HEK293 (cell line): ENCODE measurements around the gene RASSF3.

ENCODE experiments used
- CTCF ChIA-PET: fragments of 350-600 bp; formaldehyde crosslinking; extraction: SDS; loops from one replicate; lab custom pipeline; 2021; ENCODE audit warnings: antibody characterized with exemption; lab: Yijun Ruan, JAX
- POLR2A ChIA-PET: fragments of 300-600 bp; formaldehyde crosslinking; extraction: SDS; loops from one replicate; lab custom pipeline; 2020; ENCODE audit warnings: antibody characterized with exemption, inconsistent platforms; lab: Yijun Ruan, JAX
- H3K27ac ChIP-seq: fragments of 200-500 bp; sonication (Bioruptor generic); 2 replicates; pipeline ENCODE4 v1.5.1; 2014; ENCODE audit warnings: low read depth, low read length, control low read depth, inconsistent platforms; ENCODE audit errors: extremely low read depth
- H3K36me3 ChIP-seq, 2 experiments: fragments of 200-500 bp in 1 of 2; sonication (Bioruptor generic) in 1 of 2; 1 replicate in 1 of 2; 2 replicates in 1 of 2; pipeline ENCODE4 v1.5.1; 2014 to 2017; ENCODE audit warnings: inconsistent platforms in 2 of 2, low read length in 2 of 2; ENCODE audit not compliant: control insufficient read depth in 2 of 2, insufficient read depth in 1 of 2
- H3K4me1 ChIP-seq: fragments of 200-500 bp; sonication (Bioruptor generic); 2 replicates; pipeline ENCODE4 v1.5.1; 2014; ENCODE audit warnings: mild to moderate bottlenecking, low read length, inconsistent platforms; ENCODE audit not compliant: control insufficient read depth, insufficient read depth
- H3K4me3 ChIP-seq: 2 replicates; pipeline ENCODE4 v1.5.1; 2011; ENCODE audit warnings: low read depth, mild to moderate bottlenecking, control low read depth, low read length, moderate library complexity
- H3K9me3 ChIP-seq: fragments of 200-500 bp; sonication (Bioruptor generic); 2 replicates; pipeline ENCODE4 v1.5.1; 2014; ENCODE audit warnings: low read depth, low read length, inconsistent platforms; ENCODE audit not compliant: control insufficient read depth, insufficient read depth
- FEZF1 ChIP-seq: fragments of 450-650 bp; formaldehyde crosslinking; IDR thresholded peaks from 2 replicates; pipeline ENCODE4 v1.5.1; 2016; ENCODE audit warnings: missing biosample characterization, missing genetic modification characterization
- HOXA7 ChIP-seq: sonication (generic); formaldehyde crosslinking; IDR thresholded peaks from 2 replicates; pipeline ENCODE4 v1.8.1; 2022; ENCODE audit warnings: missing genetic modification reagents, borderline replicate concordance
- KLF1 ChIP-seq: fragments of 450-650 bp; formaldehyde crosslinking; IDR thresholded peaks from 2 replicates; pipeline ENCODE4 v1.5.1; 2016; ENCODE audit warnings: missing biosample characterization, missing genetic modification characterization
- MEIS1 ChIP-seq: sonication (generic); formaldehyde crosslinking; IDR thresholded peaks from 2 replicates; pipeline ENCODE4 v1.8.1; 2022; ENCODE audit warnings: missing genetic modification reagents, mild to moderate bottlenecking, borderline replicate concordance
- OSR2 ChIP-seq: fragments of 450-650 bp; formaldehyde crosslinking; IDR thresholded peaks from 2 replicates; pipeline ENCODE4 v1.5.1; 2016; ENCODE audit warnings: missing biosample characterization, missing genetic modification characterization
- SALL2 ChIP-seq: fragments of 450-650 bp; formaldehyde crosslinking; IDR thresholded peaks from 2 replicates; pipeline ENCODE4 v1.5.0; 2017; ENCODE audit warnings: missing biosample characterization, mild to moderate bottlenecking, missing genetic modification characterization, borderline replicate concordance
- SCRT1 ChIP-seq: fragments of 450-650 bp; formaldehyde crosslinking; IDR thresholded peaks from 2 replicates; pipeline ENCODE4 v1.5.1; 2016; ENCODE audit warnings: missing biosample characterization, missing genetic modification characterization, borderline replicate concordance
- SCRT2 ChIP-seq: fragments of 450-650 bp; formaldehyde crosslinking; IDR thresholded peaks from 2 replicates; pipeline ENCODE4 v1.5.1; 2016; ENCODE audit warnings: missing biosample characterization, missing genetic modification characterization
- SP7 ChIP-seq: fragments of 450-650 bp; formaldehyde crosslinking; IDR thresholded peaks from 2 replicates; pipeline ENCODE4 v1.5.1; 2016; ENCODE audit warnings: missing biosample characterization, missing genetic modification characterization
- TSHZ1 ChIP-seq: fragments of 450-650 bp; formaldehyde crosslinking; IDR thresholded peaks from 2 replicates; pipeline ENCODE4 v1.5.1; 2016; ENCODE audit warnings: missing biosample characterization, missing genetic modification characterization, borderline replicate concordance
- ZBTB8A ChIP-seq: fragments of 450-650 bp; formaldehyde crosslinking; IDR thresholded peaks from 2 replicates; pipeline ENCODE4 v1.5.1; 2016; ENCODE audit warnings: missing biosample characterization, missing genetic modification characterization
- ZFP69B ChIP-seq: fragments of 450-650 bp; formaldehyde crosslinking; IDR thresholded peaks from 2 replicates; pipeline ENCODE4 v1.5.1; 2016; ENCODE audit warnings: missing biosample characterization, missing genetic modification characterization
- ZNF114 ChIP-seq: fragments of 450-650 bp; formaldehyde crosslinking; IDR thresholded peaks from 2 replicates; pipeline ENCODE4 v1.5.0; 2017; ENCODE audit warnings: missing biosample characterization, missing genetic modification characterization
- ZNF138 ChIP-seq: fragments of 450-650 bp; formaldehyde crosslinking; IDR thresholded peaks from 2 replicates; pipeline ENCODE4 v1.5.1; 2016; ENCODE audit warnings: missing biosample characterization, missing genetic modification characterization, borderline replicate concordance
- ZNF174 ChIP-seq: fragments of 450-650 bp; formaldehyde crosslinking; IDR thresholded peaks from 2 replicates; pipeline ENCODE4 v1.5.0; 2017; ENCODE audit warnings: missing biosample characterization, mild to moderate bottlenecking, missing genetic modification characterization
- ZNF18 ChIP-seq: fragments of 450-650 bp; formaldehyde crosslinking; IDR thresholded peaks from 2 replicates; pipeline ENCODE4 v1.5.1; 2016; ENCODE audit warnings: missing biosample characterization, missing genetic modification characterization
- ZNF24 ChIP-seq: fragments of 450-650 bp; formaldehyde crosslinking; IDR thresholded peaks from 2 replicates; pipeline ENCODE4 v1.5.1; 2016; ENCODE audit warnings: missing biosample characterization, missing genetic modification characterization
- ZNF26 ChIP-seq: fragments of 450-650 bp; formaldehyde crosslinking; IDR thresholded peaks from 2 replicates; pipeline ENCODE4 v1.5.1; 2016; ENCODE audit warnings: missing biosample characterization, missing genetic modification characterization
- ZNF292 ChIP-seq: fragments of 450-650 bp; formaldehyde crosslinking; IDR thresholded peaks from 2 replicates; pipeline ENCODE4 v1.5.1; 2016; ENCODE audit warnings: low read depth, missing biosample characterization, missing genetic modification characterization, borderline replicate concordance
- ZNF311 ChIP-seq: fragments of 450-650 bp; formaldehyde crosslinking; IDR thresholded peaks from 2 replicates; pipeline ENCODE4 v1.5.1; 2017; ENCODE audit warnings: missing biosample characterization, missing genetic modification characterization, borderline replicate concordance
- ZNF341 ChIP-seq: fragments of 450-650 bp; formaldehyde crosslinking; IDR thresholded peaks from 2 replicates; pipeline ENCODE4; 2016; ENCODE audit warnings: low read depth, missing biosample characterization, missing genetic modification characterization
- ZNF366 ChIP-seq: fragments of 450-650 bp; formaldehyde crosslinking; conservative IDR thresholded peaks from 2 replicates; pipeline ENCODE4 v1.5.1; 2016; ENCODE audit warnings: missing biosample characterization, missing genetic modification characterization
- ZNF433 ChIP-seq: fragments of 450-650 bp; formaldehyde crosslinking; IDR thresholded peaks from 2 replicates; pipeline ENCODE4 v1.5.1; 2016; ENCODE audit warnings: missing biosample characterization, missing genetic modification characterization, low read depth
- ZNF449 ChIP-seq: fragments of 450-650 bp; formaldehyde crosslinking; IDR thresholded peaks from 2 replicates; pipeline ENCODE4 v1.5.1; 2017; ENCODE audit warnings: missing biosample characterization, mild to moderate bottlenecking, missing genetic modification characterization, moderate library complexity
- ZNF558 ChIP-seq: fragments of 450-650 bp; formaldehyde crosslinking; IDR thresholded peaks from 2 replicates; pipeline ENCODE4 v1.5.1; 2016; ENCODE audit warnings: missing biosample characterization, missing genetic modification characterization
- ZNF571 ChIP-seq: fragments of 450-650 bp; formaldehyde crosslinking; IDR thresholded peaks from 2 replicates; pipeline ENCODE4 v1.5.0; 2017; ENCODE audit warnings: missing biosample characterization, missing genetic modification characterization
- ZNF624 ChIP-seq: fragments of 450-650 bp; formaldehyde crosslinking; IDR thresholded peaks from 2 replicates; pipeline ENCODE4 v1.5.1; 2017; ENCODE audit warnings: missing biosample characterization, missing genetic modification characterization
- ZNF664 ChIP-seq: fragments of 450-650 bp; formaldehyde crosslinking; IDR thresholded peaks from 2 replicates; pipeline ENCODE4 v1.5.1; 2016; ENCODE audit warnings: missing biosample characterization, missing genetic modification characterization
- ZNF677 ChIP-seq: fragments of 450-650 bp; IDR thresholded peaks from 2 replicates; pipeline ENCODE4 v1.5.0; 2018; ENCODE audit warnings: missing biosample characterization, mild to moderate bottlenecking, missing genetic modification characterization, moderate library complexity
- ZNF76 ChIP-seq: fragments of 450-650 bp; formaldehyde crosslinking; IDR thresholded peaks from 2 replicates; pipeline ENCODE4; 2016; ENCODE audit warnings: low read depth, missing biosample characterization, missing genetic modification characterization, borderline replicate concordance

RASSF3 gene

GRCh38 chr12:64666054-64666914 is 56.0 kb downstream of the RASSF3 start (continued):
- TF ChIP-seq TSHZ1 (tag by site-specific recombination) (peak; percentile 57; the same call in 1 of the 2 replicates), MEIS1 (CRISPR knock-in tag) (no peak), ZBTB8A (no peak), ZNF292 (tag by site-specific recombination) (no peak), ZNF571 (tag by site-specific recombination) (no peak), ZNF449 (tag by site-specific recombination) (no peak), ZNF24 (tag by site-specific recombination) (peak; percentile 55; the same call in 1 of the 2 replicates), ZNF664 (tag by site-specific recombination) (peak; percentile 58; the same call in 1 of the 2 replicates), ZNF76 (tag by site-specific recombination) (no peak), ZNF624 (tag by site-specific recombination) (no peak), HOXA7 (CRISPR knock-in tag) (no peak), ZNF366 (tag by site-specific recombination) (0 out of 2 replicates have a peak, but pooled peaks have one; percentile 20), SP7 (tag by site-specific recombination) (no peak), ZNF677 (tag by site-specific recombination) (no peak), ZNF138 (tag by site-specific recombination) (no peak), KLF1 (tag by site-specific recombination) (no peak), ZNF114 (tag by site-specific recombination) (no peak), SALL2 (tag by site-specific recombination) (no peak), ZNF558 (no peak)

GRCh38 chr12:64667793-64668192 is 57.5 kb downstream of the RASSF3 start:
- no peak overlapping the region for H3K4me3 ChIP-seq
- H3K36me3 ChIP-seq, result no peaks in the 10 kb centered on the region
- H3K9me3 ChIP-seq, result no peaks in the 10 kb centered on the region
- ChIA-PET CTCF (interaction anchor here (0.6 to 1.1 kb wide), 2 partner anchors 10 to 127 kb away, joined by 3 to 5 read pairs; no protein-coding TSS in a partner anchor), POLR2A (interaction anchor here (0.6 to 0.7 kb wide), 2 partner anchors 15 to 56 kb away, joined by 3 read pairs; no protein-coding TSS in a partner anchor)
- H3K27ac ChIP-seq, result no peak overlapping the region
- peaks cover 46% of the 10 kb centered on the region for H3K4me1 ChIP-seq
- TF ChIP-seq ZNF26 (no peak), FEZF1 (tag by site-specific recombination) (no peak), SCRT2 (peak; percentile 73), ZNF341 (tag by site-specific recombination) (no peak), ZNF311 (tag by site-specific recombination) (no peak), OSR2 (tag by site-specific recombination) (no peak), ZNF174 (tag by site-specific recombination) (no peak), ZNF18 (no peak), SCRT1 (0 out of 2 replicates have a peak, but pooled peaks have one; percentile 36), ZNF433 (tag by site-specific recombination) (no peak), ZFP69B (no peak)
